Fibroblast of the aortic adventitia (primary cell): ENCODE measurements around the gene AAK1. TPM values are rescaled to one million over a fixed set of nuclear protein-coding genes. Genes with fewer than 3 reads are reported as not detected.
"Not testable (repeated sequence)": the region's sequence is repeated elsewhere in the genome, so short reads cannot be mapped to it uniquely, and the experiment has no call there.

Experiments
- DNase-seq: peaks from one replicate; pipeline ENCODE4 v3.0.0-alpha.2; 2010; ENCODE audit warnings: low read depth
- H3K4me3 ChIP-seq: 2 replicates; pipeline ENCODE4 v1.5.1; 2011; ENCODE audit warnings: low read depth, mild to moderate bottlenecking, control low read depth, low read length, moderate library complexity
- CTCF ChIP-seq: IDR thresholded peaks from 2 replicates; pipeline ENCODE4 v1.5.1; 2011; ENCODE audit warnings: mild to moderate bottlenecking, low read length, control low read depth, inconsistent platforms; ENCODE audit not compliant: insufficient read depth
- total RNA-seq: library from RNA; depleted of rRNA; stranded (reverse); fragments of >200 nt; gene quantifications from 2 replicates; pipeline ENCODE4 v1.2.3, GENCODE V29; 2012; ENCODE audit warnings: low replicate concordance

AAK1 gene
- total RNA-seq, 1 donor = 82.6 TPM

GRCh38 chr2:69660637-69661036, 17.1 kb upstream of the AAK1 start:
- TF ChIP-seq CTCF = no peak

GRCh38 chr2:69659941-69660483, 16.5 kb upstream of the AAK1 start:
- TF ChIP-seq CTCF = no peak
- no peak overlapping the region for H3K4me3 ChIP-seq
- DNase-seq = no peak

More at GRCh38 chr2:69660637-69661036, 17.1 kb upstream of the AAK1 start:
- H3K4me3 ChIP-seq = no peak overlapping the region
- no peak for DNase-seq

- H3K4me3 ChIP-seq = no peak overlapping the region
- no peak for TF ChIP-seq CTCF
- DNase-seq = no peak
Observed at GRCh38 chr2:69659349-69659748, 15.8 kb upstream of the AAK1 start.

- TF ChIP-seq CTCF = no peak
Observed at GRCh38 chr2:69652206-69652605, 8.7 kb upstream of the AAK1 start.

GRCh38 chr2:69647196-69647595, 3.7 kb upstream of the AAK1 start:
- not testable (repeated sequence) for H3K4me3 ChIP-seq, DNase-seq

More at GRCh38 chr2:69652206-69652605, 8.7 kb upstream of the AAK1 start:
- H3K4me3 ChIP-seq = no peak overlapping the region
- peak; percentile 56 for DNase-seq

- no peak overlapping the region for H3K4me3 ChIP-seq
- no peak for DNase-seq
- no peak for TF ChIP-seq CTCF
Observed at GRCh38 chr2:69646714-69647113, 3.2 kb upstream of the AAK1 start.

- no peak for DNase-seq
- no peak overlapping the region for H3K4me3 ChIP-seq
- TF ChIP-seq CTCF = no peak
Observed at GRCh38 chr2:69645921-69646320, 2.4 kb upstream of the AAK1 start.
